Calu3 (cell line): Measurements from ENCODE around the gene LTA4H. TPM values are rescaled to one million over a fixed set of nuclear protein-coding genes. Genes with fewer than 3 reads are reported as not detected.

Experiments
- BruUV-seq: library from RNA; stranded (reverse); fragments of 400-500 nt; replicated peaks from 2 replicates; lab custom pipeline; 2021; lab: Mats Ljungman, UMichigan
- CTCF ChIA-PET: fragments of 300-600 bp; sonication (Branson Sonifier 250); formaldehyde crosslinking; loops from one replicate; lab custom pipeline; 2022; ENCODE audit warnings: antibody characterized with exemption; lab: Charles Lee
- DNase-seq: peaks from one replicate; pipeline ENCODE4 v3.0.0; 2022
- H3K27ac Mint-ChIP-seq: one replicate; pipeline ENCODE4 v1.8.0; 2022; ENCODE audit warnings: mixed read lengths; ENCODE audit not compliant: unreplicated experiment
- H3K27me3 Mint-ChIP-seq: one replicate; pipeline ENCODE4 v1.8.0; 2022; ENCODE audit warnings: mixed read lengths; ENCODE audit not compliant: unreplicated experiment
- H3K36me3 Mint-ChIP-seq: one replicate; pipeline ENCODE4 v1.8.0; 2022; ENCODE audit warnings: mild to moderate bottlenecking, moderate library complexity, mixed read lengths; ENCODE audit not compliant: insufficient read depth, unreplicated experiment
- H3K4me1 Mint-ChIP-seq: one replicate; pipeline ENCODE4 v1.8.0; 2022; ENCODE audit warnings: mild to moderate bottlenecking, low read depth, mixed read lengths; ENCODE audit not compliant: unreplicated experiment
- H3K4me3 Mint-ChIP-seq: one replicate; pipeline ENCODE4 v1.8.0; 2022; ENCODE audit warnings: mild to moderate bottlenecking, low read depth, moderate library complexity, mixed read lengths; ENCODE audit not compliant: unreplicated experiment
- H3K9me3 Mint-ChIP-seq: one replicate; pipeline ENCODE4 v1.8.0; 2022; ENCODE audit warnings: low read depth, mixed read lengths; ENCODE audit not compliant: unreplicated experiment
- intact Hi-C: fragments of 100-400 bp; cut with micrococcal nuclease; formaldehyde crosslinking; loops from one replicate; pipeline ENCODE4 v1.10.0; 2022; ENCODE audit not compliant: unreplicated experiment
- total RNA-seq: library from RNA; stranded (reverse); gene quantifications from 2 replicates; pipeline ENCODE4 v1.2.3, GENCODE V29; 2022
- TF ChIP-seq, protein P1 (sequence below): fragments of 200-600 bp; IDR thresholded peaks from one replicate; pipeline ENCODE4 v1.8.0; 2022; ENCODE audit warnings: antibody characterized with exemption; ENCODE audit not compliant: unreplicated experiment

LTA4H gene
- total RNA-seq, 1 experiment from 2014 or later: 105 TPM

DNA sequence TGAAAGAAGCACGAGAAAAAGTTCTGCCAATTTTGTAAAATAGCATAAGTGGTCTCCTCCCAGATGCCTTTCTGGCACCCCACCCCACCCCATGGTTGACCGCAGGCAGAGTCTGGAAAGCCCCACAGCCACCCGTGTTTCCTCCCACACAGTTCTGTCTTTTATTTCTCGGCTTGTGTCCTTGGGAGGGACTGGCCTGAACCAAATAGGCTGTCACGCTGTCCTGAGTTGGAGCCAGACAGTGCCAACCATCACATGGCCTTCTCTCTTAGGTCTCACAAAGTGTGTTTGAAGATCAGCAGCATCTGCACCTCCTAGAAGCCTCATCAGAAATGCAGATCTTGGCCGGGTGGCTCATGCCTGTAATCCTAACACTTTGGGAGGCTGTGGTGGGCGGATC is 10.2 kb upstream of the LTA4H start:
- TF ChIP-seq, protein P1, sequence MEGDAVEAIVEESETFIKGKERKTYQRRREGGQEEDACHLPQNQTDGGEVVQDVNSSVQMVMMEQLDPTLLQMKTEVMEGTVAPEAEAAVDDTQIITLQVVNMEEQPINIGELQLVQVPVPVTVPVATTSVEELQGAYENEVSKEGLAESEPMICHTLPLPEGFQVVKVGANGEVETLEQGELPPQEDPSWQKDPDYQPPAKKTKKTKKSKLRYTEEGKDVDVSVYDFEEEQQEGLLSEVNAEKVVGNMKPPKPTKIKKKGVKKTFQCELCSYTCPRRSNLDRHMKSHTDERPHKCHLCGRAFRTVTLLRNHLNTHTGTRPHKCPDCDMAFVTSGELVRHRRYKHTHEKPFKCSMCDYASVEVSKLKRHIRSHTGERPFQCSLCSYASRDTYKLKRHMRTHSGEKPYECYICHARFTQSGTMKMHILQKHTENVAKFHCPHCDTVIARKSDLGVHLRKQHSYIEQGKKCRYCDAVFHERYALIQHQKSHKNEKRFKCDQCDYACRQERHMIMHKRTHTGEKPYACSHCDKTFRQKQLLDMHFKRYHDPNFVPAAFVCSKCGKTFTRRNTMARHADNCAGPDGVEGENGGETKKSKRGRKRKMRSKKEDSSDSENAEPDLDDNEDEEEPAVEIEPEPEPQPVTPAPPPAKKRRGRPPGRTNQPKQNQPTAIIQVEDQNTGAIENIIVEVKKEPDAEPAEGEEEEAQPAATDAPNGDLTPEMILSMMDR: no peak
- Mint-ChIP-seq H3K9me3 (no peaks in the 10 kb centered on the region), H3K4me3 (no peak overlapping the region), H3K36me3 (peaks cover 12% of the 10 kb centered on the region), H3K27me3 (no peaks in the 10 kb centered on the region), H3K27ac (no peak overlapping the region), H3K4me1 (peaks cover 65% of the 10 kb centered on the region)
- BruUV-seq: no TSS peak
- CTCF ChIA-PET: interaction anchor here (0.7 to 1.6 kb wide), 2 partner anchors 9 to 50 kb away, joined by 3 read pairs; partner anchors contain the start of gene HAL
- intact Hi-C loops: loop anchor here (5.0 kb wide), 2 partner anchors 67 to 352 kb away; no protein-coding TSS in a partner anchor
- DNase-seq: no peak

GRCh38 chr12:96044943-96045290 is 9.5 kb upstream of the LTA4H start:
- CTCF ChIA-PET: interaction anchor here (1.6 kb wide), 1 partner anchor 9 kb away, joined by 3 read pairs; no protein-coding TSS in a partner anchor
- DNase-seq: no peak
- H3K27me3 Mint-ChIP-seq: no peaks in the 10 kb centered on the region

DNA sequence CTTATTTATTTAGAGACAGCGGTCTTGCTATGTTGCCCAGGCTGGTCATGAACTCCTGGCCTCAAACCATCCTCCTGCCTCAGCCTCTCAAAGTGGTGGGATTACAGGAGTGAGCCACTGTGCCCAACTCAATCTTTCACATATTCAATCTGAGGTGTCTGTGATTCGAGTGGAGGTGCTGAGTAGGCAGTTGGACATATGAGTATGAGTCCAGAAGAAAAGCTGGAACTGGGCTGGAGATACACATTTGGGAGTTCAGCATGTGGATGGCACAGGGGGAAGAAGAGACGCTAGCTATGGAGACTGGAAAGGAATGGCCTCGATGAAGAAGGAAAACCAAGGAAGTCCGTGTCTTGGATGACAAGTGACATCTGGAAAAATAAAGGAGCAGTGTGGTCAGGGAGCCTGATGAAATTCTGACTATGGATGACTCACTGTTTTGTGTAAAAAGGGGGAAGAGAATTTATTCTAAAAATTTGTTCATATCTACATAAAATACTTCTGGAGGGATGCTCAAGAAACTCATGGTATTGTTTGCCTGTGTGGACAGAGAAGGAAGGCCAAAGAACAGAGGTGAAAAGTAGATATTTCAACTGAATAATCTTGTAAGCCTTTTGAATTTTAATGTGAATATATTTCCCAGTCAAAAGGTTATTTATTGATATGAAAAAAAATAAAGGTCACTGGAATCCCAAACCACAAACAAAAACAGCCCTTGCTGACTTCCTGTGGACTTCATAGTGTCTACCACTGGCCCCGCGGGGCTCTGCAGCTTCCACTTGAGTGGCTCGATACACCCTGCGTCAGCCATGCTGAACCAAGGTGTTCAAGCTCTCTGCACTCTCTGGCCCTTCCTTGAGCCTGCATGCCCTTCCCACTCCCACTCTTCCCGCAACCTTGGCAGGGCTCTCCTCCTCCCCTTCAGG is 8.9 kb upstream of the LTA4H start:
- Mint-ChIP-seq H3K27me3 (no peaks in the 10 kb centered on the region), H3K36me3 (peaks cover 12% of the 10 kb centered on the region), H3K4me3 (no peak overlapping the region), H3K9me3 (no peaks in the 10 kb centered on the region), H3K27ac (peak overlapping the region; percentile 50), H3K4me1 (peaks cover 54% of the 10 kb centered on the region)
- intact Hi-C loops: no loop called here
- no peak for DNase-seq
- CTCF ChIA-PET: interaction anchor here (1.6 kb wide), 1 partner anchor 8 kb away, joined by 3 read pairs; no protein-coding TSS in a partner anchor
- TF ChIP-seq, protein P1: no peak
- BruUV-seq: no TSS peak

More at GRCh38 chr12:96044943-96045290, 9.5 kb upstream of the LTA4H start:
- H3K4me3 Mint-ChIP-seq: no peak overlapping the region
- peaks cover 60% of the 10 kb centered on the region for H3K4me1 Mint-ChIP-seq
- H3K36me3 Mint-ChIP-seq: peaks cover 12% of the 10 kb centered on the region
- peak overlapping the region; percentile 50 for H3K27ac Mint-ChIP-seq
- no peaks in the 10 kb centered on the region for H3K9me3 Mint-ChIP-seq
- BruUV-seq: no TSS peak
- TF ChIP-seq, protein P1: no peak
- intact Hi-C loops: loop anchor here (5.0 kb wide), 2 partner anchors 67 to 352 kb away; no protein-coding TSS in a partner anchor

DNA sequence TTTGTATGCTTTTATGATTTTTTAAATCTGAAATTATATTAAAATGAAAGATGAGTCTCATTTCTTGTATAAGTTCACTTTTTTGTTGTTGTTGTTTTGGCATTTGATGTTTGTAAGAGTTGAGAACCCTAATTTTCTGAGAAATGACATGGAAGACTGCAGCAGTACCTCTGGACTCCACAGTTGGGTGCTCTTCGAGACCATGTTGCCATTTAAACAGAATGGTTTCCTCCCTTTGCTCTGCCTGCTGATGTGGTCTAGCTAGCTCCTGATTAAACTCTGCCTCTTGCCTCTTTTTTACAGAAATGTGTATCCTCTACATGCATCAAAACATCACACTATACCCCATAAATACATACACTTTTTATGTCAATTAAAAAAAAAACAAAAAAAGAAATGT is 5.8 kb upstream of the LTA4H start:
- CTCF ChIA-PET: interaction anchor here (0.5 kb wide), 1 partner anchor 179 kb away, joined by 3 read pairs; no protein-coding TSS in a partner anchor
- intact Hi-C loops: no loop called here
- no peak for DNase-seq
- no peaks in the 10 kb centered on the region for H3K36me3 Mint-ChIP-seq
- H3K4me3 Mint-ChIP-seq: no peak overlapping the region
- TF ChIP-seq, protein P1: no peak
- no peaks in the 10 kb centered on the region for H3K27me3 Mint-ChIP-seq
- H3K4me1 Mint-ChIP-seq: peaks cover 23% of the 10 kb centered on the region
- no TSS peak for BruUV-seq
- H3K9me3 Mint-ChIP-seq: no peaks in the 10 kb centered on the region
- H3K27ac Mint-ChIP-seq: no peak overlapping the region
